GM18909 (cell line): ENCODE data around the gene MCM3.

Experiments used
- ATAC-seq: cut with Tn5 transposase; IDR thresholded peaks from one replicate; pipeline ENCODE4 v1.9.1; 2021; ENCODE audit warnings: mild to moderate bottlenecking; ENCODE audit not compliant: unreplicated experiment, poor library complexity

MCM3 gene

DNA sequence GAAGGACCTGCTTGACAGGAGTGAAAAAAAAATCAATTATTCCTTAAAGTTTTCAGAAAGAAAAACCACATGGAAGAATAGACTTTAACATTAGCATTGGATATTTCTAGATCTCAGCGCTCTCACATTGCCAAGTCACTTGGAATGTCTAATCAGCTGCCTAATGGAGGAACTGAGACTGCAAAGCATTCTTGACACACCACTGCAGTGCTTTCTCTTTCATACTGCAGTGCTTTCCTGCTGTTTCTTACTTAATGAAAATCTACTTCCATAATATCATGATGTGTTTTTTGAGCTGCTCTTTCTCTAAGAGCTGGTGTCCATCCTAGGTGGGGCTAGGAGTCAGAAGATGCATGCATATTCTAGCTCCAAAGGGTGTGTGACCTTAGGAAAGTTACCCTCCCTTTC lies 20.4 kb upstream of the MCM3 start:
- peak; percentile 52 for ATAC-seq

- no peak for ATAC-seq
Measured at GRCh38 chr6:52303178-52303577, 18.6 kb upstream of the MCM3 start.

- ATAC-seq = no peak
Measured at GRCh38 chr6:52301326-52301725, 16.8 kb upstream of the MCM3 start.

DNA sequence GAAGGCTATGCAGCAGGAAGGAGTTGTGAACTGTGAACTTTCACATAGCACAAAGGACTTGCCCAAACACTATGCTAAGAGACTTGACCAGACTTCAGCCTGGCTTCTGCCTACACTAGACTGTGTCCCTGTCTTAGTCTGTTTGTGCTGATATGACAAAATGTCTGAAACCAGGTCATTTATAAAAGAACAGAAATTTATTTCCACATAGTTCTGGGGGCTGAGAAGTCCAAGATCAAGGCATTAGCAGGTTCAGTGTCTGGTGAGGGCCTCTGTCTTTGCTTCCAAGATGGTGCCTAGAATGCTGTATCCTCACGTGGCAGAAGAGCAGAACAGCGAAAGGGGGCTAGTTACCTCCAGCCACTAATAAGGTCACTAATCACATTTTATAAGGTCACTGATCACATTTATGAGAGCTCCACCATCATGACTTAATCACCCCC lies 16.0 kb upstream of the MCM3 start:
- no peak for ATAC-seq

DNA sequence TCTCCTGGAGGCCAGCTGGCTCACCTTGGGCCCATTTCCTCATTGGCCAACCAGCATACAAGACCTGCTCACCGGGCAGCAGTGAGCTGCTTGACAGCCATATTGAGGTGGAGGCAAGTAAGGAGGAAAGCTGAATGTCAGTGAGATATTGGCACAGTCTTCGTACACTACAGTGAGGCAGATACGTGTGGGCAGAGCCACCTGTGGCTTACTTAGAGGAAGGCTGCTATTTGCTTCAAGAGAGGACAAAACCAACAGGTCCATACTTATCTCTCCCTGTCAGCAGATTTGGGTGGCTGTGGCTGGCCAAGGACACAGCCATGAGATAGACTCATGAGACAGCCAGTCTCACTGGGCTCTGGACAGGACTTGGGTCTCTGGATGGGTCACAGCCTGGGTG lies 15.1 kb upstream of the MCM3 start:
- ATAC-seq = no peak

GRCh38 chr6:52297433-52297832 lies 12.9 kb upstream of the MCM3 start:
- ATAC-seq = no peak

- no peak for ATAC-seq
Measured at GRCh38 chr6:52293067-52293466, 8.5 kb upstream of the MCM3 start.

DNA sequence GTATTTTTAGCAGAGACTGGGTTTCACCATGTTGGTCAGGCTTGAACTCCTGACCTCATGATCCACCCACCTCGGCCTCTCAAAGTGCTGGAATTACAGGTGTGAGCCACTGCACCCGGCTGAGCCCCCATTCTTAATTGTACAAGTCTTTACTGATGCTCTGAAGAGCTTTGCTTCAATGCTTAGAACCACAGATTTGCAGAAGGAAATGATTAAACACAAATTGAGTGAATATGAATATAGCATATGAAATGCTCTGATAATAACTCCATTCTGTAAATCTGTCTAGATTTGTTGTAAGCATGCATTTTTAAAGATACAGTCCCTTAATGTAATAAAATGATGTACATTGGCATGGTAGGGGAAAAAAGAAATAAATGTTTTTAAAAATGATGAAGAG lies 4.3 kb upstream of the MCM3 start:
- no peak for ATAC-seq

DNA sequence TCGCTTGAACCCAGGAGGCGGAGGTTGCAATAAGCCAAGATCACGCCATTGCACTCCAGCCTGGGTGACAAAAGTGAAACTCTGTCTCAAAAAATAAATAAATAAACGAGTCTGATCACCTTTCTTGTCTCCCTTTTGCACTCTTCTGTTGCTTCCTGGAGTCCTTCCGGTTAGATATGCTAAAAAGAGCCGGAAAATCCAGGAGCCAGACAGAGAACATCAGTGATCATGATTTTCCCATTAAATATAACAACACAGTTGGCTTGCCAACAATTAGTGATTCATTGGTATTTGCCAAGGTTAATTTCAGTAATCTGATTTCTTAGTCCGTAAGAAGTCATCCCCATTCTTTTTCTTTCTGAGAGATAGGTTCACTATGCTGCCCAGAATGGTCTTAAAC lies 3.7 kb upstream of the MCM3 start:
- no peak for ATAC-seq

DNA sequence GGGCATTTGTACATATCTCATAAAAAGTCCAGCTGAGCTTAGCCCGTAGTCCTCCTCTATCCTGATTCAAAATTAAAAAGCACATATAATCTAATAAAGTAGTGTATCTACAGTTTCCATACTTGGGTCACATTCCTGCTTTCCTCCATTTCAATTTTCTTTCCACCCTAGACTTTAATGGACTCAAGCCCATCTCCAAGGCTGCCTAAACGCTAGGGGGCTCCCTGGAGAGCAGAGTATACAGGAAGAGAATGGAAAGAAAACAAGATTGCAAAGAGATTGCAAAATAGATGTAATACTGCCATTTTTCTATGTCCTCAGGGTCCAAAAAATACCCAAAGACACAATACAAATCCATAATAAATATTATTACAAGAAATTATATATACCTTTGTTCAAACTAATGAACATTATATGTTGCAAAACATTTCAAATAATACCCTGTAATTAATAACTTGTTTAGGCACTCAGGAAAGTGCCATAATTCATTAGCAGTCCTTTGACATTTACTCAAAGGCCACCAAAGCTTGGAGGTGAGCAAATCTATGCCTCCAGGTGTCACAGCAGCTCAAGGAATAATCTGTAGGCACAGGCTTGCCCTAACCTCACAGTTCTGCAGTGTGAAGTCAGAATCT lies 2.4 kb upstream of the MCM3 start:
- ATAC-seq = no peak

GRCh38 chr6:52285177-52286068 lies 881 bp upstream of the MCM3 start:
- ATAC-seq = no peak

DNA sequence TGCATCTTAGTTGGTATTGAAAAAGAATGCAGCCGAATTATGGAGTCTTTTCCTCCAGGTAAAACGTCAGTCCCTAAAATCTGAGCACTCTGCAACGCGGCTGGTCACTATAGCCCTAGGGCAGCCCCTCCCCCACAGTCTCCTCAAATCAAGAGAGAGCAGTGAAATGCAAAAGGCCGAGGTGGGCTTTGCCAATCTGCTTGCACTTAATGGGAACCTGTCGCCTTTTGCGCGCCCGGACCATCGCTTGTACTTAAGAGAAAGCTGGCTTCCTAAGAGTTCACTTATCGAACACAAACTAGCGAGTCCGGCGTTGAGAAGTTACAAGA lies 447 bp downstream of the MCM3 start:
- ATAC-seq = peak; percentile 3

- ATAC-seq = no peak
Measured at GRCh38 chr6:52283111-52283510, 1.4 kb downstream of the MCM3 start.

- no peak for ATAC-seq
Measured at GRCh38 chr6:52276130-52276529, 8.4 kb downstream of the MCM3 start.

- no peak for ATAC-seq
Measured at GRCh38 chr6:52271852-52272460, 12.6 kb downstream of the MCM3 start.

DNA sequence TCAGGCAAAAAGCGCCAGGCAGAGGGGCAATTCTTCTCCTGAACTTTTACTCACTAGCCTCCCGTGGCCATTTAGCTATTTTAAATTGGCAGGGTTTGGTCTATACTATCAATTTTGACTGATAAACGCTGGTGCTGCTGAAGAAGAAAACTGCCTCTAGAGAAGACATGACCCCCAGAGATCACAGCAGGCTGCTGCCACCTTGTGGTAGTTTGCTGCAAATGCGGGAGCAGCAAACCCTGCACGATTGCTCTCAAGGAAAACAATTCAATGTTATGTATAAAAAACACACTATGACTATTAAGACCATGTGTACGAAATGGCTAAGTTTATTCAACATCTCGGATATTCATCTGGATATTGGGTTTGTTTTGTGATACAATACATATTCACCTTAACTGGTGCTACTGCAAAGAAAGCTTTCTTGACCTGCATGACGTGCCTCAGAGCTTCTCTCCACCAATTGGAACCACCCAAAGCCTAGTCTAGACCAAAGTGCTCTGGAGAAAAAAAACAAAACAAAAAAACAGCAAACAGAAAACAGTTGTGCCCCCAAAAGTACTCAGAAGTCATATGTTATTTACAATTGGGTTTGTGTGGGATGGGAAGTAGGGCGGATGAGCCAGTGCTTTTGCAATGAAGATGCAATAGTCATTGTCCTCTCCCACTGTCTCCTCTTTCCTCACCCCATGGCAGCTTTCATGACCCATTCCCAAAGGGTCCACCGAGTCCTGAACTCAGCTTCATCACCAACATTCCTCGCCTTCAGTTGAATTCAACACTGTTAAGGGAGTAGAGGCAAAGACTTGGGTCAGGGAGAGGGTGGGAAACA lies 20.6 kb downstream of the MCM3 start:
- peak; percentile 71 for ATAC-seq

GRCh38 chr6:52262620-52263344 lies 21.8 kb downstream of the MCM3 start:
- ATAC-seq = no peak

- no peak for ATAC-seq
Measured at GRCh38 chr6:52261229-52261628, 23.3 kb downstream of the MCM3 start.

- no peak for ATAC-seq
Measured at GRCh38 chr6:52260634-52261033, 23.9 kb downstream of the MCM3 start.

- no peak for ATAC-seq
Measured at GRCh38 chr6:52255434-52255833, 29.1 kb downstream of the MCM3 start.
